Transverse colon (tissue), 4 donors: ENCODE results near the gene FOXE3. TPM values are rescaled to one million over a fixed set of nuclear protein-coding genes. Genes with fewer than 3 reads are reported as not detected.

Source experiments
- DNase-seq: peaks from one replicate; pipeline ENCODE4 v3.0.0-alpha.2; 2019
- H3K27ac ChIP-seq, 4 donors: fragments of 200-600 bp; sonication (generic); 2 replicates each; pipeline ENCODE4 v1.5.1; 2016 to 2018; ENCODE audit warnings: inconsistent platforms in 4 of 4
- H3K27me3 ChIP-seq: fragments of 200-600 bp; sonication (generic); 2 replicates; pipeline ENCODE4 v1.5.1; 2017; ENCODE audit warnings: inconsistent platforms
- H3K36me3 ChIP-seq, 4 donors: fragments of 200-600 bp; sonication (generic); 2 replicates each; pipeline ENCODE4 v1.5.1; 2017 to 2019; ENCODE audit warnings: inconsistent platforms in 4 of 4
- H3K4me1 ChIP-seq, 4 donors: fragments of 200-600 bp; sonication (generic); 2 replicates each; pipeline ENCODE4 v1.5.1; 2017 to 2020; ENCODE audit warnings: inconsistent platforms in 4 of 4
- H3K4me3 ChIP-seq, 4 donors: fragments of 200-600 bp; sonication (generic); 1 replicate in 1 of 4; 2 replicates in 3 of 4; pipeline versions ENCODE4 v1.5.1 to v1.6.1; 2017 to 2019; ENCODE audit warnings: inconsistent platforms in 4 of 4
- H3K9me3 ChIP-seq, 2 donors: fragments of 200-600 bp; sonication (generic); 2 replicates each; pipeline ENCODE4 v1.5.1; 2017 to 2019; ENCODE audit warnings: inconsistent platforms in 2 of 2
- CTCF ChIP-seq, 5 experiments: fragments of 200-600 bp in 3 of 5; fragments of 450-650 bp in 2 of 5; sonication (generic) in 3 of 5; IDR thresholded peaks; 1 replicate in 2 of 5; 2 replicates in 3 of 5; pipeline ENCODE4 v1.5.1; 2016 to 2017; ENCODE audit warnings: antibody characterized with exemption in 5 of 5, inconsistent platforms in 3 of 5, mild to moderate bottlenecking in 2 of 5, moderate library complexity in 1 of 5
- EP300 ChIP-seq: sonication (generic); formaldehyde crosslinking; IDR thresholded peaks from one replicate; pipeline ENCODE4 v1.6.1; 2017; ENCODE audit warnings: antibody characterized with exemption, low read depth
- POLR2A ChIP-seq: fragments of 450-650 bp; IDR thresholded peaks from one replicate; pipeline ENCODE4 v1.6.1; 2016; ENCODE audit warnings: antibody characterized with exemption, mild to moderate bottlenecking, moderate library complexity
- POLR2AphosphoS5 ChIP-seq, 3 donors: sonication (generic); formaldehyde crosslinking; IDR thresholded peaks; one replicate each; pipeline ENCODE4 v1.6.1; 2016; ENCODE audit warnings: antibody characterized with exemption in 3 of 3
- WGBS, 2 donors: methylation state at CpG; one replicate each; pipeline ENCODE4 v1.1.5; 2018; ENCODE audit warnings: low coverage in 1 of 2; 5-methylcytosine and 5-hydroxymethylcytosine counted together
- in situ Hi-C, 4 donors: fragments of 200-750 bp; cut with MboI; loops; one replicate each; pipeline versions ENCODE4 v1.15.0 to v1.15.1; 2017; ENCODE audit warnings: low sequenced_read_pairs in 3 of 4, low pct_ligation_motif_present in 1 of 4, low pct_unique_long_range_greater_than_20kb in 1 of 4
- intact Hi-C: fragments of 100-400 bp; cut with DNase I; formaldehyde crosslinking; loops from one replicate; pipeline ENCODE4 v1.15.1; 2023; ENCODE audit warnings: low total_unique reads
- total RNA-seq, 4 donors: library from RNA; depleted of rRNA; stranded (reverse); fragments of >200 nt; gene quantifications; one replicate each; pipeline ENCODE4 v1.1.0, GENCODE V29; 2016

The FOXE3 gene
- total RNA-seq, 4 donors from 2014 or later, result not detected

GRCh38 chr1:47385020-47385419 lies 31.1 kb upstream of the FOXE3 start:
- no peak for DNase-seq
- in situ Hi-C loops (no loop called here), intact Hi-C loops (no loop called here)
- Histone ChIP-seq H3K4me3 (no peak overlapping the region), H3K9me3 (no peaks in the 10 kb centered on the region), H3K27ac (no peak overlapping the region), H3K36me3 (peaks cover 0 to 6% (median 2%) of the 10 kb centered on the region in 4 donors), H3K4me1 (peaks cover 0 to 11% (median 3%) of the 10 kb centered on the region in 4 donors), H3K27me3 (no peaks in the 10 kb centered on the region)
- 86 to 100% methylated on average over 2 to 6 of the region's 6 CpGs for WGBS, 2 donors
- TF ChIP-seq EP300 (no peak), CTCF (IDR thresholded peaks at IDR 0.05) (no peak), POLR2AphosphoS5 (IDR thresholded peaks at IDR 0.05) (no peak), POLR2A (no peak)

- 96 to 99% methylated on average over 5 of the region's 5 CpGs for whole genome bisulfite sequencing, 2 donors
- in situ Hi-C loops, result no loop called here
- TF ChIP-seq EP300, result no peak
- TF ChIP-seq POLR2AphosphoS5 (IDR thresholded peaks at IDR 0.05), result no peak
- no peak for TF ChIP-seq POLR2A
- TF ChIP-seq CTCF (IDR thresholded peaks at IDR 0.05), result no peak
Measured at GRCh38 chr1:47386268-47386667, 29.8 kb upstream of the FOXE3 start.

GRCh38 chr1:47388030-47388890 lies 27.8 kb upstream of the FOXE3 start:
- no peak for DNase-seq
- Histone ChIP-seq H3K36me3 (no peaks in the 10 kb centered on the region), H3K4me3 (no peak overlapping the region), H3K9me3 (no peaks in the 10 kb centered on the region), H3K4me1 (peaks cover 0 to 16% (median 7%) of the 10 kb centered on the region in 4 donors), H3K27me3 (no peaks in the 10 kb centered on the region), H3K27ac (no peak overlapping the region)
- 30 to 57% methylated on average over 3 to 10 of the region's 10 CpGs for WGBS, 2 donors
- in situ Hi-C loops, result no loop called here
- intact Hi-C loops, result no loop called here
- peak in 2 of 3 donors; percentile 31 to 36 for TF ChIP-seq POLR2AphosphoS5 (IDR thresholded peaks at IDR 0.05)
- TF ChIP-seq EP300, result no peak
- TF ChIP-seq CTCF (IDR thresholded peaks at IDR 0.05), result no peak
- no peak for TF ChIP-seq POLR2A

More at GRCh38 chr1:47386268-47386667, 29.8 kb upstream of the FOXE3 start:
- intact Hi-C loops, result no loop called here
- Histone ChIP-seq H3K36me3 (no peaks in the 10 kb centered on the region), H3K4me3 (no peak overlapping the region), H3K27me3 (no peaks in the 10 kb centered on the region), H3K4me1 (peaks cover 0 to 16% (median 7%) of the 10 kb centered on the region in 4 donors), H3K9me3 (no peaks in the 10 kb centered on the region), H3K27ac (no peak overlapping the region)
- no peak for DNase-seq

GRCh38 chr1:47388891-47389238 lies 27.2 kb upstream of the FOXE3 start:
- H3K4me3 ChIP-seq, result no peak overlapping the region
- peak; percentile 73 for DNase-seq
- H3K27ac ChIP-seq, result no peak overlapping the region
- 27% methylated on average over 3 of the region's 3 CpGs; no CpG with 5 or more reads in 1 of the 2 donors for WGBS, 2 donors
- H3K9me3 ChIP-seq, result no peaks in the 10 kb centered on the region
- no peaks in the 10 kb centered on the region for H3K27me3 ChIP-seq
- in situ Hi-C loops (no loop called here), intact Hi-C loops (no loop called here)
- H3K4me1 ChIP-seq, result peaks cover 0 to 16% (median 7%) of the 10 kb centered on the region in 4 donors
- no peaks in the 10 kb centered on the region for H3K36me3 ChIP-seq
- peak in 1 of 3 donors; percentile 2 for TF ChIP-seq POLR2AphosphoS5 (IDR thresholded peaks at IDR 0.05)
- TF ChIP-seq POLR2A, result no peak
- no peak for TF ChIP-seq EP300
- peak; percentile 62 to 79 (median 72) for TF ChIP-seq CTCF (IDR thresholded peaks at IDR 0.05)
